GM23248 (cell line): ENCODE data around the gene S100G.

ENCODE experiments used
- EZH2 ChIP-seq: fragments of 200-600 bp; sonication (generic); IDR thresholded peaks from 2 replicates; pipeline ENCODE4 v1.6.1; 2018; ENCODE audit warnings: antibody characterized with exemption, mild to moderate bottlenecking; ENCODE audit not compliant: insufficient read depth, poor library complexity, severe bottlenecking
- EZH2phosphoT487 ChIP-seq: fragments of 200-600 bp; sonication (generic); IDR thresholded peaks from 2 replicates; pipeline ENCODE4 v1.6.1; 2018; ENCODE audit warnings: antibody characterized with exemption, moderate library complexity, mild to moderate bottlenecking, low read depth; ENCODE audit not compliant: insufficient read depth

DNA sequence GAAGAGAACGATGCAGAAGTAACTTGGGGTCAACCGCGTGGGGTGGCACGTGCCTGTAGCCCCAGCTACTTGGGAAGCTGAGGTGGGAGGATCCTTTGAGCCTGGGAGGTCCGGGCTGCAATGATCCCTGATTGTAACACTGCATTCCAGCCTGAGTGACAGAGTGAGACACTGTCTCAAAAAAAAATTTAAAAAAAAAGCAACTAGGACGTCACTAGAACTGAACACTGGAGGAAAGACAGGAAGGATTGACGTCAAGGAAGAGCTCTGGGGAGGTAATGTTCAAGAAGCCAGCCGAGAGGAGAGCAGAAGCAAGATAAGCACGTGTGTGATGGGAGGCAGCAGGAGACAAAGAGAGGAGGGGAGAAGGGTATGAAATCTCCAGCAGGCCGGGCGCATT lies 28.7 kb downstream of the S100G start:
- TF ChIP-seq EZH2 (no peak), EZH2phosphoT487 (no peak)
